ENCODE measurements around the gene RASGEF1C. TPM values are rescaled to one million over a fixed set of nuclear protein-coding genes. Genes with fewer than 3 reads are reported as not detected.
A peak's percentile ranks its signal among the peaks of the same experiment; 100 is the strongest.

Gene RASGEF1C
- 4.9 TPM for polyA plus RNA-seq (ENCODE audit: insufficient read length)

GRCh38 chr5:180209137-180209581 is at the start of gene RASGEF1C:
Gene RASGEF1C, minus strand, starts transcription at chr5:180209211. Its CDS starts 71,159 bp downstream, at chr5:180138052.
- peak; percentile 82 for DNase-seq

- no peak for DNase-seq
These were observed 44.2 kb upstream of the RASGEF1C start for GRCh38 chr5:180253036-180253824.

- no peak for DNase-seq
These were observed 42.9 kb upstream of the RASGEF1C start for GRCh38 chr5:180251887-180252286.

- DNase-seq = no peak
These were observed 42.1 kb upstream of the RASGEF1C start for GRCh38 chr5:180251141-180251540.

GRCh38 chr5:180250329-180250728 is 41.3 kb upstream of the RASGEF1C start:
- DNase-seq = no peak

GRCh38 chr5:180241600-180241999 is 32.6 kb upstream of the RASGEF1C start:
- DNase-seq = no peak

GRCh38 chr5:180238631-180239030 is 29.6 kb upstream of the RASGEF1C start:
- no peak for DNase-seq

- no peak for DNase-seq
These were observed 26.8 kb upstream of the RASGEF1C start for GRCh38 chr5:180235846-180236245.

- DNase-seq = no peak
These were observed 26.1 kb upstream of the RASGEF1C start for GRCh38 chr5:180235077-180235476.

- DNase-seq = no peak
These were observed 25.3 kb upstream of the RASGEF1C start for GRCh38 chr5:180234271-180234670.

GRCh38 chr5:180233729-180234128 is 24.7 kb upstream of the RASGEF1C start:
- DNase-seq = no peak

GRCh38 chr5:180230017-180230416 is 21.0 kb upstream of the RASGEF1C start:
- DNase-seq = no peak

GRCh38 chr5:180222056-180222455 is 13.0 kb upstream of the RASGEF1C start:
- no peak for DNase-seq

- DNase-seq = no peak
These were observed 8.8 kb upstream of the RASGEF1C start for GRCh38 chr5:180217797-180218196.

GRCh38 chr5:180216646-180217171 is 7.7 kb upstream of the RASGEF1C start:
- no peak for DNase-seq

GRCh38 chr5:180215783-180216630 is 7.0 kb upstream of the RASGEF1C start:
- DNase-seq = no peak

- DNase-seq = no peak
These were observed 6.1 kb upstream of the RASGEF1C start for GRCh38 chr5:180214870-180215770.

- DNase-seq = no peak
These were observed 4.7 kb upstream of the RASGEF1C start for GRCh38 chr5:180213657-180214207.

- no peak for DNase-seq
These were observed 4.2 kb upstream of the RASGEF1C start for GRCh38 chr5:180213256-180213600.

- DNase-seq = no peak
These were observed 3.6 kb upstream of the RASGEF1C start for GRCh38 chr5:180212363-180213255.

GRCh38 chr5:180211761-180212035 is 2.7 kb upstream of the RASGEF1C start:
- no peak for DNase-seq

Data from hindlimb muscle (tissue), 1 donor.